Measurements from ENCODE around the gene ATP10A.

The ATP10A gene

DNA sequence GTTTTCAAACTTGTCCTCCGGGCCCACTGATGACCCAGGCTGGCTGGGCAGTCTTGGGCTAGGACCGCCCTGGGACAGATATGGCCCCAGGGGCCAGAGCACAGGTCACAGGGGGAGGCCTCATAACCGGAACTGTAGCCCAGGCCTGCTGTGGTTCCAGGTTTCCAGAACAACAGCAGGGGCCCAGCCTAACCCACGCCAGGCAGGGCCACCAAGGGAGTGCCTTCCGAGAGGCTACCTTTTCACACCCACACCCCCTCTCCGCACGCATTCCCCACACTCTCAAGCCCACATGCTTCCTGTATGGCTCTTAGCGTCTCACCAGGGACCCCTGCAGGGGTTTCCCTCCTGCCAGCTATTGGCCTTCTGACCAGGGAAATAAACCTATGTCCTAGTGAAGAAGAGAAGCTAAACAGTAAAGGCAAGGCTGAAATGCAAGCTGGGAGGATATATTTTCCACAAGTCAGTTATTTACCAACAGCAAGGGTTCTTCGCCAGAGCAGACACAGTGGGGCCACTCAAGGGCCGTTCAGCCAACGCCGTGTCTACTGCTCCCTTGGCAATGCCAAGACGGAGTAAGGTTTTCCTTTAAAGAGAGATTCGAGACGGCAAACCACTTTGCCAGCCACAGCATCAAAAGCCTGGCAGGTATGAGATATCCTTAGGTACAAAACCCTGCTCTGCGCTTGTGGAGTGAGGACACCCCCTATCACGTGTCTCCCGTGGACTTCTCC, 135.1 kb downstream of the ATP10A start:
- H3K4me3 ChIP-seq (ENCODE audit: low read length) = no peak overlapping the region
- TF ChIP-seq, protein P1, sequence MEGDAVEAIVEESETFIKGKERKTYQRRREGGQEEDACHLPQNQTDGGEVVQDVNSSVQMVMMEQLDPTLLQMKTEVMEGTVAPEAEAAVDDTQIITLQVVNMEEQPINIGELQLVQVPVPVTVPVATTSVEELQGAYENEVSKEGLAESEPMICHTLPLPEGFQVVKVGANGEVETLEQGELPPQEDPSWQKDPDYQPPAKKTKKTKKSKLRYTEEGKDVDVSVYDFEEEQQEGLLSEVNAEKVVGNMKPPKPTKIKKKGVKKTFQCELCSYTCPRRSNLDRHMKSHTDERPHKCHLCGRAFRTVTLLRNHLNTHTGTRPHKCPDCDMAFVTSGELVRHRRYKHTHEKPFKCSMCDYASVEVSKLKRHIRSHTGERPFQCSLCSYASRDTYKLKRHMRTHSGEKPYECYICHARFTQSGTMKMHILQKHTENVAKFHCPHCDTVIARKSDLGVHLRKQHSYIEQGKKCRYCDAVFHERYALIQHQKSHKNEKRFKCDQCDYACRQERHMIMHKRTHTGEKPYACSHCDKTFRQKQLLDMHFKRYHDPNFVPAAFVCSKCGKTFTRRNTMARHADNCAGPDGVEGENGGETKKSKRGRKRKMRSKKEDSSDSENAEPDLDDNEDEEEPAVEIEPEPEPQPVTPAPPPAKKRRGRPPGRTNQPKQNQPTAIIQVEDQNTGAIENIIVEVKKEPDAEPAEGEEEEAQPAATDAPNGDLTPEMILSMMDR (conservative IDR thresholded peaks at IDR 0.05; ENCODE audit: low read length) = no peak
- no peak for DNase-seq (ENCODE audit: low read depth)

DNA sequence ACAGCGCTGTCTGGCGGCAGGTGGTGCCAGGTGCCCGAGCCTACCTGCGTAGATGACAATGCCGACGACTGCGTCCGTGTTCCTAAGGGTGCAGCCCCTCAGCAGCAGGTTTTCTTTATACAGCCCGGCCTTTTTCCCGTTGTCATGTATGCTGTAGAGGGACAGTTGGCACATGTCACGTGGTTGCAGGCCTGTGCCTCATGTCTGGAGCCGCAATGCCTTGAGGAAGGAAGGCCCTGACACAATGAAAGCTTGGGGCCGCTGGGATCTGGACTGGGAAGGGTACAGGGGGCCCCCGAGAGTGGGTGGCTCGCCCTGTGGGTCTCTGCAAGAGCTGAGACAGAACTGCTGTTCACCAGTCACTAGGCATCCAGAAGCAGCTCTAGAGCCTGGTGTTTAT, 136.0 kb downstream of the ATP10A start:
- TF ChIP-seq, protein P1 (conservative IDR thresholded peaks at IDR 0.05; ENCODE audit: low read length) = no peak
- DNase-seq (ENCODE audit: low read depth) = no peak
- H3K4me3 ChIP-seq (ENCODE audit: low read length) = no peak overlapping the region

DNA sequence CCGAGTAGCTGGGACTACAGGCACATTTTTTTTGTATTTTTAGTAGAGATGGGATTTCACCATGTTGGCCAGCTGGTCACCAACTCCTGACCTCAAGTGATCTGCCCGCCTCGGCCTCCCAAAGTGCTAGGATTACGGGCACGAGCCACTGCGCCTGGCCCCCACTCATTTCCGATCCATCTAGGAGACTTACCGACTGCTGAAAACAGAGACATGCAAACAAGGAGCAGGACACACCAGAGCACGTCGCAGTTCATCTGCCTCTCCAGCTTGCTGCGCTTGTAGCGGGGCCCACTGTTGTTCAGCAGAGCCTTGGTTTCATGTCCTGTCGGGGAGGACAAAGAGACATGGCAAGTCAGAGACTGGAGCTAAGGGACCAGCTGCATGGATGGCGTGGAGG, 137.4 kb downstream of the ATP10A start:
- TF ChIP-seq, protein P1 (conservative IDR thresholded peaks at IDR 0.05; ENCODE audit: low read length) = no peak
- no peak for DNase-seq (ENCODE audit: low read depth)
- H3K4me3 ChIP-seq (ENCODE audit: low read length) = no peak overlapping the region

DNA sequence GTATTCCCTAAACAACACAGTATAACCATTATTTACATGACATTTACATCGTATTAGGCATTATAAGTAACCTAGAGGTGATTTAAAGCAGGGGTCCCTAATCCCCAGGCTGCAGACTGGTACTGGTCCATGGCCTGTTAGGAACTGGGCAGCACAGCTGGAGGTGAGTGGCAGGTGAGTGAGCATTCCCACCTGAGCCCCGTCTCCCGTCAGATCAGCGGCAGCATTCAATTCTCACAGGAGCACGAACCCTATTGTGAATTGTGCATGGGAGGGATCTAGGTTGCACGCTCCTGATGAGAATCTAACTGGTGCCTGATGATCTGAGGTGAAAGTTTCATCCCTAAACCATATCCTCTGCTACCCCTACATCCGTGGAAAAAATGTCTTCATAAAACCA, 138.2 kb downstream of the ATP10A start:
- TF ChIP-seq, protein P1 (conservative IDR thresholded peaks at IDR 0.05; ENCODE audit: low read length) = no peak
- DNase-seq (ENCODE audit: low read depth) = no peak
- no peak overlapping the region for H3K4me3 ChIP-seq (ENCODE audit: low read length)

DNA sequence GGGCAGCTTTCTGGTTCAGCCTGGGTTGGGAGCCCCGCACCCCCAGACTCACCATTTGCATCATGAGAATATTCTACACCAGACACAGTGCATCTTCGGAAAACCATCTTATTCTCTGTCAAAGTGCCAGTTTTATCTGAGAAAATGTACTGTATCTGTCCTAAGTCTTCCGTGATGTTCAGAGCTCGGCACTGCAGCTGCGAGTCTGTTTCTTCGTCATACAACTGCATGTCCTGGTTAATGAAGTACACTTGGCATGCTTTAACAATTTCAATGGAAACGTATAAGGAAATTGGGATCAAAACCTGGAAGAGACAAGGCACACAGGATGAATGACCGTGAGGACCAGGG, 141.5 kb downstream of the ATP10A start:
- TF ChIP-seq, protein P1 (conservative IDR thresholded peaks at IDR 0.05; ENCODE audit: low read length) = no peak
- H3K4me3 ChIP-seq (ENCODE audit: low read length) = no peak overlapping the region
- no peak for DNase-seq (ENCODE audit: low read depth)

DNA sequence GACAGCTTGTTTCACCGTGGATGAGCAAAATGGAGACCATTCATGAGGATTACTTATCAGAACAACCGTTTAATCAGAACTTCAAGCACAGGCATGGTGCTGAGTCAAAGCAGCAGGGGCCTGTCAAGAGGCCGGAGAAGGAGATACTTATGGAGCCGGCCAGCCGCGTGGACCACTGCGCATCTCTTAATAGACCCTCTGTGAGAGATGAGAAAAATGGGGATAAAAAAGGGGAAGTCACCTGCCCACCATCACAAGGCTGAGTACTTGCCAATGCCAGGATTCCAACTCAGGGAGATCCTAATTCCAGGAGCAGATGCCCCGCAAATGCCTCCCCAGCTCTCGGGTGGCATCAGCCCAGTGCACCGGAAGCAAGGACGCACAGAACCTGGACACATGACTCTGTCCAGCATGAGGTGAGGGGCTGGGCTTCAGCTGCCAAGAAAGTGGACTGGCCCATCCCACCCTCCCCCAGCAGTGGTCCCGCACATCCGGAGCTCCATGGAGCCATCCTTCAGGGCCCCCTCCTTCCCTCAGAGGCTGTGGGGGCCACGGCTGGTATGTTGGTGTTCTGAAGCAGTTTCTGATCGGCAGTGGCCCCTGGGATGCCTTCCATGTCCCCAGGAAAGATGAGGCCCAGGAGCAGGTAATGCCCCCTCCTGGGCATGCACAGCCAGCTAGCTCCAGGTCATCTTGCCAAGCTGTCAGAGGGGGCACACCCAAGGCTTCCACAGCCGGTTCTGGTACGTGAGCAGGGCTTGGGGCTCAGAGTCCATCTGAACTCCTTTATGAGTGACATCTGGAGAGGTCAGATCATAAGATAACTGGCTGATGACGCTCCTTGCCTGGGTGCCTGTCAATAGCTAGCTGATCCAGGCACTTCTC, 143.8 kb downstream of the ATP10A start:
- TF ChIP-seq, protein P1 (conservative IDR thresholded peaks at IDR 0.05; ENCODE audit: low read length) = no peak
- no peak overlapping the region for H3K4me3 ChIP-seq (ENCODE audit: low read length)
- DNase-seq (ENCODE audit: low read depth) = no peak

DNA sequence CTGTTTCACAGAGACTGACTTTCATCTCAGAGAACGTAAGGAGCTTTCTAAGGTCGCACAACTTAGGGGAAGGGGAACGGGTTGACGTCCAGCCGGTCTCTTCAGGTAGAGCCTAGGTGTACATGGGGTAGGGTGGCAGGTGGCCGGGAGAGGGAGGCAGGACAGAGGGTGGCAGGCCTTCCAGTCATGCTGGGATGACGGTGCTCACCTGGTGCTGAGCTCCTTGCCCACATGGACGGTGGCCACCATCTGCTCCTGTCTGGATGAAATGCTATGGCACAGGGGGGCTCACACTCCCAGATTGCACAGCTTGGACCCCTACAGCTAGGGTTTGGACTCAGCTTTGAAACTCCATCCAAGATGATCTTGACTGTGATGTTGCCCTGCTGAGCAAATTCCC, 144.5 kb downstream of the ATP10A start:
- no peak overlapping the region for H3K4me3 ChIP-seq (ENCODE audit: low read length)
- TF ChIP-seq, protein P1 (conservative IDR thresholded peaks at IDR 0.05; ENCODE audit: low read length) = no peak
- DNase-seq (ENCODE audit: low read depth) = no peak

Data from AG10803 (cell line).